A549 (cell line): ENCODE measurements around the gene BBS9. TPM values are rescaled to one million over a fixed set of nuclear protein-coding genes. Genes with fewer than 3 reads are reported as not detected.

Source experiments
- ATAC-seq, 2 experiments: fragments of 200-7000 bp in 1 of 2; fragments of >200 bp in 1 of 2; cut with Nextera tagmentation in 1 of 2; cut with Tn5 transposase in 1 of 2; 3 replicates each; pipeline versions ENCODE4 v1.8.0 to v1.9.1; 2018 to 2020; ENCODE audit warnings: mild to moderate bottlenecking in 1 of 2, moderate library complexity in 1 of 2
- CTCF ChIA-PET: fragments of 300-600 bp; sonication (Branson Sonifier 250); formaldehyde crosslinking; extraction: SDS; loops from one replicate; lab custom pipeline; 2021; ENCODE audit warnings: antibody characterized with exemption, inconsistent platforms; lab: Yijun Ruan, JAX
- POLR2A ChIA-PET: fragments of 350-600 bp; formaldehyde crosslinking; extraction: SDS; loops from one replicate; lab custom pipeline; 2021; ENCODE audit warnings: antibody characterized with exemption, inconsistent platforms; lab: Yijun Ruan, JAX
- DNase-seq, 2 experiments: peaks; one replicate each; pipeline versions ENCODE4 v3.0.0 to v3.0.0-alpha.2; 2011 to 2016; ENCODE audit warnings: low read depth in 1 of 2, low spot score in 1 of 2
- FAIRE-seq: peaks from 2 replicates; lab custom pipeline; 2011; peaks lifted over from hg19 to GRCh38; lab: Jason Lieb, UNC
- H3K27ac ChIP-seq, 2 experiments: fragments of >200 bp; sonication (Bioruptor Twin); formaldehyde crosslinking; 3 replicates each; pipeline ENCODE4 v1.5.1; 2016 to 2017
- H3K4me1 ChIP-seq: fragments of >200 bp; sonication (Bioruptor Twin); formaldehyde crosslinking; 3 replicates; pipeline ENCODE4 v1.6.1; 2016
- H3K4me2 ChIP-seq: fragments of >200 bp; sonication (Bioruptor Twin); formaldehyde crosslinking; 3 replicates; pipeline ENCODE4 v1.6.1; 2016
- H3K4me3 ChIP-seq: fragments of >200 bp; sonication (Bioruptor Twin); formaldehyde crosslinking; 3 replicates; pipeline ENCODE4 v1.5.1; 2016
- H3K9me3 ChIP-seq: fragments of >200 bp; sonication (Bioruptor Twin); formaldehyde crosslinking; 3 replicates; pipeline ENCODE4 v1.6.1; 2016
- BHLHE40 ChIP-seq: IDR thresholded peaks from 2 replicates; pipeline ENCODE4 v1.6.1; 2012; ENCODE audit warnings: low read depth, low read length, inconsistent platforms
- CBX2 ChIP-seq: fragments of 200-600 bp; sonication (generic); IDR thresholded peaks from 2 replicates; pipeline ENCODE4 v1.6.1; 2016; ENCODE audit warnings: low read depth, mild to moderate bottlenecking, borderline replicate concordance
- CBX8 ChIP-seq: fragments of 200-600 bp; sonication (generic); IDR thresholded peaks from 2 replicates; pipeline ENCODE4 v1.6.1; 2016
- CHD2 ChIP-seq: fragments of 150-350 bp; IDR thresholded peaks from 2 replicates; pipeline ENCODE4 v1.6.1; 2014; ENCODE audit warnings: low read length; ENCODE audit not compliant: partially characterized antibody
- CHD4 ChIP-seq: fragments of 200-600 bp; sonication (generic); IDR thresholded peaks from 2 replicates; pipeline ENCODE4 v1.6.1; 2016; ENCODE audit warnings: antibody characterized with exemption, mild to moderate bottlenecking, borderline replicate concordance
- EHF ChIP-seq: fragments of 250-450 bp; sonication (Bioruptor Pico); IDR thresholded peaks from 2 replicates; pipeline ENCODE4 v1.5.0; 2020; ENCODE audit warnings: mild to moderate bottlenecking
- EHMT2 ChIP-seq: fragments of 200-600 bp; sonication (generic); IDR thresholded peaks from 2 replicates; pipeline ENCODE4 v1.6.1; 2016; ENCODE audit warnings: antibody characterized with exemption, low read depth, mild to moderate bottlenecking, moderate library complexity
- FOSL2 ChIP-seq, 2 experiments: fragments of 450-650 bp in 1 of 2; fragments of >200 bp in 1 of 2; sonication (Bioruptor Twin) in 1 of 2; formaldehyde crosslinking; IDR thresholded peaks; 2 replicates each; pipeline versions ENCODE4 v1.5.0 to v1.6.1; 2016 to 2020; ENCODE audit warnings: mild to moderate bottlenecking in 1 of 2, moderate library complexity in 1 of 2
- FOXS1 ChIP-seq: fragments of 250-450 bp; sonication (Bioruptor Pico); IDR thresholded peaks from 2 replicates; pipeline ENCODE4 v1.5.0; 2020; ENCODE audit warnings: mild to moderate bottlenecking, moderate library complexity
- HEYL ChIP-seq: fragments of 250-450 bp; sonication (Bioruptor Pico); IDR thresholded peaks from 2 replicates; pipeline ENCODE4 v1.8.0; 2021; ENCODE audit warnings: mild to moderate bottlenecking, moderate library complexity
- HOXA7 ChIP-seq: fragments of 250-450 bp; sonication (Bioruptor Pico); IDR thresholded peaks from 2 replicates; pipeline ENCODE4 v1.5.0; 2020; ENCODE audit warnings: mild to moderate bottlenecking, moderate library complexity
- HOXB13 ChIP-seq: fragments of 250-450 bp; sonication (Bioruptor Pico); IDR thresholded peaks from 2 replicates; pipeline ENCODE4 v1.5.0; 2020; ENCODE audit warnings: low read depth, mild to moderate bottlenecking, moderate library complexity
- JUN ChIP-seq, 2 experiments: fragments of >200 bp; sonication (Bioruptor Twin); formaldehyde crosslinking; IDR thresholded peaks; 2 replicates in 1 of 2; 3 replicates in 1 of 2; pipeline ENCODE4 v1.6.1; 2016 to 2017
- JUNB ChIP-seq: fragments of >200 bp; sonication (Bioruptor Twin); formaldehyde crosslinking; IDR thresholded peaks from 2 replicates; pipeline ENCODE4 v1.6.1; 2016
- KDM5A ChIP-seq: fragments of 200-600 bp; sonication (generic); IDR thresholded peaks from 2 replicates; pipeline ENCODE4 v1.6.1; 2016; ENCODE audit warnings: antibody characterized with exemption, mild to moderate bottlenecking
- MAFK ChIP-seq: fragments of 450-650 bp; IDR thresholded peaks from 2 replicates; pipeline ENCODE4 v1.6.1; 2014; ENCODE audit not compliant: partially characterized antibody
- NFE2L2 ChIP-seq: fragments of 150-350 bp; conservative IDR thresholded peaks from 2 replicates; pipeline ENCODE4 v1.6.1; 2014; ENCODE audit warnings: low read length
- NR3C1 ChIP-seq: fragments of >200 bp; sonication (Bioruptor Twin); formaldehyde crosslinking; IDR thresholded peaks from 3 replicates; pipeline ENCODE4 v1.6.1; 2017
- PHF8 ChIP-seq: fragments of 200-600 bp; sonication (generic); IDR thresholded peaks from 2 replicates; pipeline ENCODE4 v1.6.1; 2016; ENCODE audit warnings: low read depth, mild to moderate bottlenecking, antibody characterized with exemption, moderate library complexity, borderline replicate concordance
- POLR2AphosphoS2 ChIP-seq: conservative IDR thresholded peaks from 2 replicates; pipeline ENCODE4 v1.6.1; 2012; ENCODE audit warnings: low read length, improper control_type of control experiment, inconsistent platforms
- TP53 ChIP-seq: fragments of 250-450 bp; sonication (Bioruptor Pico); IDR thresholded peaks from 2 replicates; pipeline ENCODE4 v1.5.0; 2021; ENCODE audit warnings: mild to moderate bottlenecking, moderate library complexity
- ZNF302 ChIP-seq: fragments of 250-450 bp; sonication (Bioruptor Pico); IDR thresholded peaks from 2 replicates; pipeline ENCODE4 v1.9.0; 2021; ENCODE audit warnings: inconsistent platforms, mild to moderate bottlenecking, moderate library complexity
- ZSCAN20 ChIP-seq: fragments of 250-450 bp; sonication (Bioruptor Pico); IDR thresholded peaks from 2 replicates; pipeline ENCODE4 v1.8.0; 2022; ENCODE audit warnings: mild to moderate bottlenecking, moderate library complexity
- WGBS: methylation state at CpG from one replicate; pipeline ENCODE4 v1.1.6; 2017; ENCODE audit errors: missing lambda C conversion rate; 5-methylcytosine and 5-hydroxymethylcytosine counted together
- polyA plus RNA-seq, 4 experiments: library from polyadenylated mRNA; depleted of rRNA in 3 of 4; stranded (reverse); fragments of >200 nt; fragmentation: RNase III in 1 of 4; extraction: RNeasy Plus Mini Kit Qiagen cat#74134 plus additional on column Dnase treatment in 1 of 4; gene quantifications; 2 replicates in 3 of 4; 3 replicates in 1 of 4; pipeline ENCODE4 v1.2.3, GENCODE V29; 2011 to 2017
- TF ChIP-seq, protein P1 (sequence below): IDR thresholded peaks from 2 replicates; pipeline ENCODE4 v1.6.1; 2012; ENCODE audit warnings: low read depth, borderline replicate concordance
- TF ChIP-seq, protein P2 (sequence below): fragments of >200 bp; sonication (Bioruptor Twin); formaldehyde crosslinking; IDR thresholded peaks from 2 replicates; pipeline ENCODE4 v1.6.1; 2016
- TF ChIP-seq, protein P3 (sequence below): fragments of 450-650 bp; IDR thresholded peaks from 2 replicates; pipeline ENCODE4 v1.6.1; 2014; ENCODE audit warnings: antibody characterized with exemption
- TF ChIP-seq, protein P4 (sequence below): IDR thresholded peaks from 2 replicates; pipeline ENCODE4 v1.6.1; 2012
- TF ChIP-seq, protein P5 (sequence below): fragments of >200 bp; sonication (Bioruptor Twin); formaldehyde crosslinking; IDR thresholded peaks from 3 replicates; pipeline ENCODE4 v1.5.1; 2016
- TF ChIP-seq, protein P6 (sequence below): IDR thresholded peaks from 2 replicates; pipeline ENCODE4 v1.6.1; 2012
- TF ChIP-seq, protein P7 (sequence below): fragments of 250-450 bp; sonication (Bioruptor Pico); IDR thresholded peaks from 2 replicates; pipeline ENCODE4 v1.5.0; 2021; ENCODE audit warnings: mild to moderate bottlenecking, moderate library complexity, borderline replicate concordance

Gene BBS9
- polyA plus RNA-seq, 2 of the 4 experiments (the other 2 are of a cell fraction): 8.3 to 9.1 TPM

DNA sequence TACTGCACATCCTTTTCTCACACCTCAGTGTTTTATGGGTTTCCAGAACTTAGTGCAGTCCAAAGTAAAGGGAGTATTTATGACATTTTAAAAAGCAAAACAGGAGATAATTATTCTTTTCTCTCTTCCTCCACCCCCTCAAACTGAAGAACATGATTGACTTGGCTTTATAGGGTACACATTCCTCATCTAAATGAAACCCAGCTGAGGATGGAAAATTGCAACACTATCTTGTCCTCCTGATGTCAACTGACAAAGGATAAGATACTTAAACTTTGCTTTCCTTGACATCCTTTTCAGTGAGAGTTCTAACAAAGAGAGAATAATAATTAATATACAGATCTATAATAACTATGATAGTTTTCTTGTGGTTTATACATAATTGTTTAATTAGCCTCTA is 299.1 kb downstream of the BBS9 start:
- H3K4me3 ChIP-seq: no peak overlapping the region
- H3K4me2 ChIP-seq: no peak overlapping the region
- DNase-seq: no peak
- H3K27ac ChIP-seq: no peak overlapping the region
- no peaks in the 10 kb centered on the region for H3K9me3 ChIP-seq
- no peaks in the 10 kb centered on the region for H3K4me1 ChIP-seq
- CTCF ChIA-PET: interaction anchor here (1.0 kb wide), 1 partner anchor 504 kb away, joined by 3 read pairs; no protein-coding TSS in a partner anchor
- ATAC-seq: no peak
- POLR2A ChIA-PET: no interaction called here
- FAIRE-seq: no peak
- TF ChIP-seq HOXB13: no peak
- TF ChIP-seq NR3C1: no peak
- TF ChIP-seq, protein P1, sequence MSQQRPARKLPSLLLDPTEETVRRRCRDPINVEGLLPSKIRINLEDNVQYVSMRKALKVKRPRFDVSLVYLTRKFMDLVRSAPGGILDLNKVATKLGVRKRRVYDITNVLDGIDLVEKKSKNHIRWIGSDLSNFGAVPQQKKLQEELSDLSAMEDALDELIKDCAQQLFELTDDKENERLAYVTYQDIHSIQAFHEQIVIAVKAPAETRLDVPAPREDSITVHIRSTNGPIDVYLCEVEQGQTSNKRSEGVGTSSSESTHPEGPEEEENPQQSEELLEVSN: no peak
- TF ChIP-seq NFE2L2: no peak
- TF ChIP-seq CBX2: no peak
- no peak for TF ChIP-seq CBX8
- TF ChIP-seq, protein P2, sequence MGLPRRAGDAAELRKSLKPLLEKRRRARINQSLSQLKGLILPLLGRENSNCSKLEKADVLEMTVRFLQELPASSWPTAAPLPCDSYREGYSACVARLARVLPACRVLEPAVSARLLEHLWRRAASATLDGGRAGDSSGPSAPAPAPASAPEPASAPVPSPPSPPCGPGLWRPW: no peak

DNA sequence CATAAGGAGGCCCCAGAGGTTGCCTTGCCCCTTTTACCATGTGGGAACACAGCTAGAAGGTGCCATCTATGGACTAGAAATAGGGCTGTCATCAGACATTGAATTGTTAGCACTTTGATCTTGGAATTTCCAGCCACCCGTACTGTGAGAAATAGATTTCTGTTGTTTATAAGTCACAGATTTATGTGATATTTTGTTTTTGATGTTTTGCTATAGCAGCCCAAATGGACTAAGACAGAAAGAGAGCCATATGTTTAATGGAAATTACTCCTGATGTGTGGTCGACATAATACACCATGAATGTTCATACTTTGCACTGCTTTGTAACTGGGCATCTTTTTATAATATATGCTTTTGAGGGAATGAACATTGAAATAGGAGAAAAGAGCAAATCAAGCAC is 302.2 kb downstream of the BBS9 start:
- H3K4me2 ChIP-seq: no peak overlapping the region
- WGBS: 70% methylated on average over 2 of the region's 2 CpGs
- no peak for FAIRE-seq
- TF ChIP-seq, protein P2: no peak
- TF ChIP-seq, protein P3, sequence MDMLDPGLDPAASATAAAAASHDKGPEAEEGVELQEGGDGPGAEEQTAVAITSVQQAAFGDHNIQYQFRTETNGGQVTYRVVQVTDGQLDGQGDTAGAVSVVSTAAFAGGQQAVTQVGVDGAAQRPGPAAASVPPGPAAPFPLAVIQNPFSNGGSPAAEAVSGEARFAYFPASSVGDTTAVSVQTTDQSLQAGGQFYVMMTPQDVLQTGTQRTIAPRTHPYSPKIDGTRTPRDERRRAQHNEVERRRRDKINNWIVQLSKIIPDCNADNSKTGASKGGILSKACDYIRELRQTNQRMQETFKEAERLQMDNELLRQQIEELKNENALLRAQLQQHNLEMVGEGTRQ: no peak
- TF ChIP-seq TP53 (CRISPR knock-in tag) (no peak), ZSCAN20 (CRISPR knock-in tag) (no peak), MAFK (no peak), FOSL2 (IDR thresholded peaks at IDR 0.05) (no peak), FOSL2 (CRISPR knock-in tag; IDR thresholded peaks at IDR 0.05) (no peak), BHLHE40 (no peak), NFE2L2 (no peak), CHD2 (no peak), KDM5A (no peak), HOXA7 (CRISPR knock-in tag) (no peak), ZNF302 (CRISPR knock-in tag) (no peak), HEYL (CRISPR knock-in tag) (no peak), CHD4 (no peak), FOXS1 (CRISPR knock-in tag) (no peak), POLR2AphosphoS2 (no peak), EHMT2 (no peak)
- TF ChIP-seq, protein P4, sequence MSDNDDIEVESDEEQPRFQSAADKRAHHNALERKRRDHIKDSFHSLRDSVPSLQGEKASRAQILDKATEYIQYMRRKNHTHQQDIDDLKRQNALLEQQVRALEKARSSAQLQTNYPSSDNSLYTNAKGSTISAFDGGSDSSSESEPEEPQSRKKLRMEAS: no peak
- TF ChIP-seq, all 56 proteins: peak for 0
- DNase-seq (no peak), ATAC-seq (no peak)
- ChIA-PET CTCF (interaction anchor here (0.6 kb wide), 1 partner anchor 1165 kb away, joined by 3 read pairs; no protein-coding TSS in a partner anchor), POLR2A (no interaction called here)
- Histone ChIP-seq H3K4me1 (no peaks in the 10 kb centered on the region), H3K27ac (no peak overlapping the region), H3K4me3 (no peak overlapping the region), H3K9me3 (no peaks in the 10 kb centered on the region)

DNA sequence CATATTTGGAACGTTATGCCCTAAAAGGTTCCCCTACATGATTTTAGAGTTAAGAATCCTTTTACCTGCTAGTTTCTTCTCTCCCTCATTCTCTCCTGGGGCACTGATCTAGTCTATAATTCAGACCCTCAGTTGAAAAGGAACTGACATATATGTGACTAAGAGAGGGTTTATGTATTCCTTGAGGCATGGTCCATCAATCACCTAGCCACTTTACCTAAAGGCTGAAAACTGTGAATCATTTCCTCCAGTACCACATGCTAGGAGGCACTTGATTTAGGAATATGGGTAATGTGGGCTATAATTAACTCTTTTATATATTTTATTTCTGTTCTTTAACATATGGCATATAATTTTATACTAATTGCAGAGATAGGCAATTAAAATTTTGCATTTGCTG is 303.5 kb downstream of the BBS9 start:
- no peaks in the 10 kb centered on the region for H3K4me1 ChIP-seq
- no peak for ATAC-seq
- no peak for FAIRE-seq
- DNase-seq: no peak
- ChIA-PET POLR2A (no interaction called here), CTCF (no interaction called here)
- no peak overlapping the region for H3K27ac ChIP-seq
- H3K4me2 ChIP-seq: no peak overlapping the region
- WGBS: 6% methylated on average over 1 of the region's 1 CpG
- H3K9me3 ChIP-seq: no peaks in the 10 kb centered on the region
- no peak overlapping the region for H3K4me3 ChIP-seq
- TF ChIP-seq TP53 (CRISPR knock-in tag) (no peak), JUN (IDR thresholded peaks at IDR 0.05) (no peak), EHF (no peak), HOXB13 (no peak), PHF8 (no peak), BHLHE40 (no peak), JUNB (no peak), FOXS1 (CRISPR knock-in tag) (no peak)
- TF ChIP-seq, protein P5, sequence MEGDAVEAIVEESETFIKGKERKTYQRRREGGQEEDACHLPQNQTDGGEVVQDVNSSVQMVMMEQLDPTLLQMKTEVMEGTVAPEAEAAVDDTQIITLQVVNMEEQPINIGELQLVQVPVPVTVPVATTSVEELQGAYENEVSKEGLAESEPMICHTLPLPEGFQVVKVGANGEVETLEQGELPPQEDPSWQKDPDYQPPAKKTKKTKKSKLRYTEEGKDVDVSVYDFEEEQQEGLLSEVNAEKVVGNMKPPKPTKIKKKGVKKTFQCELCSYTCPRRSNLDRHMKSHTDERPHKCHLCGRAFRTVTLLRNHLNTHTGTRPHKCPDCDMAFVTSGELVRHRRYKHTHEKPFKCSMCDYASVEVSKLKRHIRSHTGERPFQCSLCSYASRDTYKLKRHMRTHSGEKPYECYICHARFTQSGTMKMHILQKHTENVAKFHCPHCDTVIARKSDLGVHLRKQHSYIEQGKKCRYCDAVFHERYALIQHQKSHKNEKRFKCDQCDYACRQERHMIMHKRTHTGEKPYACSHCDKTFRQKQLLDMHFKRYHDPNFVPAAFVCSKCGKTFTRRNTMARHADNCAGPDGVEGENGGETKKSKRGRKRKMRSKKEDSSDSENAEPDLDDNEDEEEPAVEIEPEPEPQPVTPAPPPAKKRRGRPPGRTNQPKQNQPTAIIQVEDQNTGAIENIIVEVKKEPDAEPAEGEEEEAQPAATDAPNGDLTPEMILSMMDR: no peak
- TF ChIP-seq, protein P6, sequence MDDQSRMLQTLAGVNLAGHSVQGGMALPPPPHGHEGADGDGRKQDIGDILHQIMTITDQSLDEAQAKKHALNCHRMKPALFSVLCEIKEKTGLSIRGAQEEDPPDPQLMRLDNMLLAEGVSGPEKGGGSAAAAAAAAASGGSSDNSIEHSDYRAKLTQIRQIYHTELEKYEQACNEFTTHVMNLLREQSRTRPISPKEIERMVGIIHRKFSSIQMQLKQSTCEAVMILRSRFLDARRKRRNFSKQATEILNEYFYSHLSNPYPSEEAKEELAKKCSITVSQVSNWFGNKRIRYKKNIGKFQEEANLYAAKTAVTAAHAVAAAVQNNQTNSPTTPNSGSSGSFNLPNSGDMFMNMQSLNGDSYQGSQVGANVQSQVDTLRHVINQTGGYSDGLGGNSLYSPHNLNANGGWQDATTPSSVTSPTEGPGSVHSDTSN: no peak
- TF ChIP-seq, protein P7, sequence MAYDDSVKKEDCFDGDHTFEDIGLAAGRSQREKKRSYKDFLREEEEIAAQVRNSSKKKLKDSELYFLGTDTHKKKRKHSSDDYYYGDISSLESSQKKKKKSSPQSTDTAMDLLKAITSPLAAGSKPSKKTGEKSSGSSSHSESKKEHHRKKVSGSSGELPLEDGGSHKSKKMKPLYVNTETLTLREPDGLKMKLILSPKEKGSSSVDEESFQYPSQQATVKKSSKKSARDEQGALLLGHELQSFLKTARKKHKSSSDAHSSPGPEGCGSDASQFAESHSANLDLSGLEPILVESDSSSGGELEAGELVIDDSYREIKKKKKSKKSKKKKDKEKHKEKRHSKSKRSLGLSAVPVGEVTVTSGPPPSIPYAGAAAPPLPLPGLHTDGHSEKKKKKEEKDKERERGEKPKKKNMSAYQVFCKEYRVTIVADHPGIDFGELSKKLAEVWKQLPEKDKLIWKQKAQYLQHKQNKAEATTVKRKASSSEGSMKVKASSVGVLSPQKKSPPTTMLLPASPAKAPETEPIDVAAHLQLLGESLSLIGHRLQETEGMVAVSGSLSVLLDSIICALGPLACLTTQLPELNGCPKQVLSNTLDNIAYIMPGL (CRISPR knock-in tag): no peak
